Measurements from ENCODE around the gene CSK.
A peak's percentile ranks its signal among the peaks of the same experiment; 100 is the strongest.

CSK gene

GRCh38 chr15:74821091-74821789, 39.4 kb downstream of the CSK start:
- peak; percentile 92 for FAIRE-seq
- DNase-seq (ENCODE audit: extremely low spot score, insufficient read length, low read depth): peak; percentile 62

- FAIRE-seq (no peak), DNase-seq (ENCODE audit: extremely low spot score, insufficient read length, low read depth) (no peak)
Observed at GRCh38 chr15:74821790-74822158, 39.9 kb downstream of the CSK start.

GRCh38 chr15:74822233-74822632, 40.4 kb downstream of the CSK start:
- DNase-seq (ENCODE audit: extremely low spot score, insufficient read length, low read depth) (no peak), FAIRE-seq (no peak)

GRCh38 chr15:74823324-74823723, 41.4 kb downstream of the CSK start:
- FAIRE-seq: no peak
- no peak for DNase-seq (ENCODE audit: extremely low spot score, insufficient read length, low read depth)

- FAIRE-seq (no peak), DNase-seq (ENCODE audit: extremely low spot score, insufficient read length, low read depth) (no peak)
Observed at GRCh38 chr15:74824976-74825375, 43.1 kb downstream of the CSK start.

- DNase-seq (ENCODE audit: extremely low spot score, insufficient read length, low read depth) (no peak), FAIRE-seq (no peak)
Observed at GRCh38 chr15:74825866-74826265, 44.0 kb downstream of the CSK start.

- DNase-seq (ENCODE audit: extremely low spot score, insufficient read length, low read depth): peak; percentile 30
- FAIRE-seq: no peak
Observed at GRCh38 chr15:74826364-74826819, 44.5 kb downstream of the CSK start, which contains the start of gene CPLX3. CPLX3 (plus strand) TSS chr15:74826627; CDS start chr15:74826704, 77 bp downstream.

- no peak for DNase-seq (ENCODE audit: extremely low spot score, insufficient read length, low read depth)
- no peak for FAIRE-seq
Observed at GRCh38 chr15:74826921-74827320, 45.0 kb downstream of the CSK start.

GRCh38 chr15:74827614-74828013, 45.7 kb downstream of the CSK start:
- FAIRE-seq (no peak), DNase-seq (ENCODE audit: extremely low spot score, insufficient read length, low read depth) (no peak)

- FAIRE-seq: no peak
- DNase-seq (ENCODE audit: extremely low spot score, insufficient read length, low read depth): no peak
Observed at GRCh38 chr15:74828835-74829234, 47.0 kb downstream of the CSK start.

GRCh38 chr15:74829486-74829885, 47.6 kb downstream of the CSK start:
- no peak for FAIRE-seq
- no peak for DNase-seq (ENCODE audit: extremely low spot score, insufficient read length, low read depth)

GRCh38 chr15:74829991-74830390, 48.1 kb downstream of the CSK start:
- no peak for DNase-seq (ENCODE audit: extremely low spot score, insufficient read length, low read depth)
- FAIRE-seq: no peak

GRCh38 chr15:74830868-74831267, 49.0 kb downstream of the CSK start:
- FAIRE-seq (no peak), DNase-seq (ENCODE audit: extremely low spot score, insufficient read length, low read depth) (no peak)

- no peak for DNase-seq (ENCODE audit: extremely low spot score, insufficient read length, low read depth)
- FAIRE-seq: no peak
Observed at GRCh38 chr15:74831813-74832495, 50.1 kb downstream of the CSK start.

- FAIRE-seq: no peak
- DNase-seq (ENCODE audit: extremely low spot score, insufficient read length, low read depth): no peak
Observed at GRCh38 chr15:74832826-74833225, 50.9 kb downstream of the CSK start.

- FAIRE-seq: no peak
- no peak for DNase-seq (ENCODE audit: extremely low spot score, insufficient read length, low read depth)
Observed at GRCh38 chr15:74833376-74834107, 51.7 kb downstream of the CSK start.

GRCh38 chr15:74835312-74835823, 53.5 kb downstream of the CSK start:
- FAIRE-seq (peak; percentile 66), DNase-seq (ENCODE audit: extremely low spot score, insufficient read length, low read depth) (no peak)

- no peak for DNase-seq (ENCODE audit: extremely low spot score, insufficient read length, low read depth)
- no peak for FAIRE-seq
Observed at GRCh38 chr15:74836846-74837245, 55.0 kb downstream of the CSK start.

- DNase-seq (ENCODE audit: extremely low spot score, insufficient read length, low read depth): no peak
- no peak for FAIRE-seq
Observed at GRCh38 chr15:74837482-74838136, 55.7 kb downstream of the CSK start.

- DNase-seq (ENCODE audit: extremely low spot score, insufficient read length, low read depth): no peak
- no peak for FAIRE-seq
Observed at GRCh38 chr15:74838137-74838516, 56.2 kb downstream of the CSK start.

Data from GM18507 (cell line).